ENCODE data around the gene TAF3.

Gene TAF3

DNA sequence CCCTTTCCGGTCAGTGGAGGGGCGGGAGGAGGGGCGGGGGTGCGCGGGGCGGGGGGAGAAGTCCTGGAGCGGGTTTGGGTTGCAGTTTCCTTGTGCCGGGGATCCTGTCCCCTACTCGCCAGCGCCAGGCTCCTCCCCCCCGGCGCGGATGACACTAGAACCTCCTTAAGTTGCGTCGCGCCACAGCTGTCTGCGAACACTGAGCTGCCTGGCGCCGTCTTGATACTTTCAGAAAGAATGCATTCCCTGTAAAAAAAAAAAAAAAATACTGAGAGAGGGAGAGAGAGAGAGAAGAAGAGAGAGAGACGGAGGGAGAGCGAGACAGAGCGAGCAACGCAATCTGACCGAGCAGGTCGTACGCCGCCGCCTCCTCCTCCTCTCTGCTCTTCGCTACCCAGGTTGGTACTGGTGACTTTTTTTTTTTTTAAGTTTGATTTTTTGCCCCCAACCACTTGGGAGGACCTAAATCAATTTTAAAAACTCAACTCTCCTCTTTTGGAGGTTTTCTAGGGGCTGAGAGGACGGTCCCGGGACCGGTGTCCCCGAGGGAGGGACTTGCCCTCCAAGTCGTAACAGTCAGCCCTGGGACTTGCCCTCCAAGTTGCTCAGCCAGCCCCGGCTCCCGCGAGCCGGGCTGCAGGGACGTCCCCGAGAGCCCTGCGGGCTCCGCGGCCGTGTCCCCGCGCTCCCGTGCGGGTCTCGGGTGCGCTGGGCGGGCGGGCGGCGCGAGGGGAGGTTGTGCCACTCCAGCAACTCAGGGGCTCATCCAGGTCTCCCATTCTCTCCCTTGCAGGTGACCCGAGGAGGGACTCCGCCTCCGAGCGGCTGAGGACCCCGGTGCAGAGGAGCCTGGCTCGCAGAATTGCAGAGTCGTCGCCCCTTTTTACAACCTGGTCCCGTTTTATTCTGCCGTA lies 236.4 kb downstream of the TAF3 start, which contains the start of gene GATA3 (continued):
- TF ChIP-seq, protein P1, sequence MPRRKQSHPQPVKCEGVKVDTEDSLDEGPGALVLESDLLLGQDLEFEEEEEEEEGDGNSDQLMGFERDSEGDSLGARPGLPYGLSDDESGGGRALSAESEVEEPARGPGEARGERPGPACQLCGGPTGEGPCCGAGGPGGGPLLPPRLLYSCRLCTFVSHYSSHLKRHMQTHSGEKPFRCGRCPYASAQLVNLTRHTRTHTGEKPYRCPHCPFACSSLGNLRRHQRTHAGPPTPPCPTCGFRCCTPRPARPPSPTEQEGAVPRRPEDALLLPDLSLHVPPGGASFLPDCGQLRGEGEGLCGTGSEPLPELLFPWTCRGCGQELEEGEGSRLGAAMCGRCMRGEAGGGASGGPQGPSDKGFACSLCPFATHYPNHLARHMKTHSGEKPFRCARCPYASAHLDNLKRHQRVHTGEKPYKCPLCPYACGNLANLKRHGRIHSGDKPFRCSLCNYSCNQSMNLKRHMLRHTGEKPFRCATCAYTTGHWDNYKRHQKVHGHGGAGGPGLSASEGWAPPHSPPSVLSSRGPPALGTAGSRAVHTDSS (tag by site-specific recombination; IDR thresholded peaks at IDR 0.05): peak; percentile 46; the same call in 1 of the 2 replicates
- TF ChIP-seq, protein P2, sequence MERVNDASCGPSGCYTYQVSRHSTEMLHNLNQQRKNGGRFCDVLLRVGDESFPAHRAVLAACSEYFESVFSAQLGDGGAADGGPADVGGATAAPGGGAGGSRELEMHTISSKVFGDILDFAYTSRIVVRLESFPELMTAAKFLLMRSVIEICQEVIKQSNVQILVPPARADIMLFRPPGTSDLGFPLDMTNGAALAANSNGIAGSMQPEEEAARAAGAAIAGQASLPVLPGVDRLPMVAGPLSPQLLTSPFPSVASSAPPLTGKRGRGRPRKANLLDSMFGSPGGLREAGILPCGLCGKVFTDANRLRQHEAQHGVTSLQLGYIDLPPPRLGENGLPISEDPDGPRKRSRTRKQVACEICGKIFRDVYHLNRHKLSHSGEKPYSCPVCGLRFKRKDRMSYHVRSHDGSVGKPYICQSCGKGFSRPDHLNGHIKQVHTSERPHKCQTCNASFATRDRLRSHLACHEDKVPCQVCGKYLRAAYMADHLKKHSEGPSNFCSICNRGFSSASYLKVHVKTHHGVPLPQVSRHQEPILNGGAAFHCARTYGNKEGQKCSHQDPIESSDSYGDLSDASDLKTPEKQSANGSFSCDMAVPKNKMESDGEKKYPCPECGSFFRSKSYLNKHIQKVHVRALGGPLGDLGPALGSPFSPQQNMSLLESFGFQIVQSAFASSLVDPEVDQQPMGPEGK (tag by site-specific recombination; IDR thresholded peaks at IDR 0.05): no peak
- TF ChIP-seq ZNF707 (tag by site-specific recombination; IDR thresholded peaks at IDR 0.05): no peak

DNA sequence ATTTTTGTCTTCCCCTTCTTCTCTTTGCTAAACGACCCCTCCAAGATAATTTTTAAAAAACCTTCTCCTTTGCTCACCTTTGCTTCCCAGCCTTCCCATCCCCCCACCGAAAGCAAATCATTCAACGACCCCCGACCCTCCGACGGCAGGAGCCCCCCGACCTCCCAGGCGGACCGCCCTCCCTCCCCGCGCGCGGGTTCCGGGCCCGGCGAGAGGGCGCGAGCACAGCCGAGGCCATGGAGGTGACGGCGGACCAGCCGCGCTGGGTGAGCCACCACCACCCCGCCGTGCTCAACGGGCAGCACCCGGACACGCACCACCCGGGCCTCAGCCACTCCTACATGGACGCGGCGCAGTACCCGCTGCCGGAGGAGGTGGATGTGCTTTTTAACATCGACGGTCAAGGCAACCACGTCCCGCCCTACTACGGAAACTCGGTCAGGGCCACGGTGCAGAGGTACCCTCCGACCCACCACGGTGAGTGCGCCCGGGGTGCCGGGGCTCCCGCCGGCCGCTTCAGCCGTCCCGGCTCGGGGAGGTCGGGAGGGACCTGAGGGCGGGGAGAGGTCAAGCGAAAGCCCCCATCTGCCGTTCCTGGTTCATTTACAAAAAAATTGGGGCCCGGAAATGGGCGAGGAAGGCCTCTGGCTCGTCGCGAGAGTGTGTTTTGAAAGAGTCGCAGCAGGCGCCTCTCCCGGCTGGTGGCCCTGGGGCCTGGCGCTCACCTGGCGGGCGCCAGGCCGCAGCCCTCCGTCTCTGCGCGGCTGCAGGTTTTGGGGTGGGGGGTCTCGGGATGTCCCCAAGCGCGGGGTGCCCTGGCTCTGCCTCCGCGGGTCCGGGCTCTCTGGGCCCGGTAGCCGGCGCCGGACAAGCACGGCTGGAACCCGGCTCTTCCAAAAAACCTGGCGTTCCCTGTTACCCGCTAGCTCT lies 237.4 kb downstream of the TAF3 start:
- Histone ChIP-seq H3K4me3 (ENCODE audit: low read depth, low read length) (peak overlapping the region; percentile 63), H3K36me3 (ENCODE audit: control insufficient read depth in 2 of 2, insufficient read depth in 1 of 2, low read length in 2 of 2) (peaks cover 0 to 47% of the 10 kb centered on the region in 2 experiments; a peak in 2 of 3 replicates), H3K4me1 (ENCODE audit: control insufficient read depth, insufficient read depth, low read length) (peaks cover 7% of the 10 kb centered on the region), H3K27ac (ENCODE audit: extremely low read depth, low read depth, low read length) (peak overlapping the region; percentile 89), H3K9me3 (ENCODE audit: control insufficient read depth, insufficient read depth, low read depth, low read length) (no peaks in the 10 kb centered on the region)
- CTCF ChIA-PET: no interaction called here
- POLR2A ChIA-PET: interaction anchor here (0.6 kb wide), 2 partner anchors 122 to 373 kb away, joined by 3 to 4 read pairs; no protein-coding TSS in a partner anchor
- TF ChIP-seq ZNF514 (tag by site-specific recombination; IDR thresholded peaks at IDR 0.05): no peak
- TF ChIP-seq GLIS2 (tag by site-specific recombination; IDR thresholded peaks at IDR 0.05): peak; percentile 89
- no peak for TF ChIP-seq ZNF223 (tag by site-specific recombination; IDR thresholded peaks at IDR 0.05)
- peak; percentile 79 for TF ChIP-seq ZNF600 (tag by site-specific recombination; IDR thresholded peaks at IDR 0.05)
- TF ChIP-seq ZBTB20 (tag by site-specific recombination; IDR thresholded peaks at IDR 0.05): peak; percentile 92
- TF ChIP-seq ZNF48 (tag by site-specific recombination; IDR thresholded peaks at IDR 0.05): no peak
- TF ChIP-seq SP2 (tag by site-specific recombination; IDR thresholded peaks at IDR 0.05): peak; percentile 50
- no peak for TF ChIP-seq ZSCAN23 (tag by site-specific recombination; IDR thresholded peaks at IDR 0.05)
- TF ChIP-seq OSR2 (tag by site-specific recombination; IDR thresholded peaks at IDR 0.05): no peak
- TF ChIP-seq ZNF423 (tag by site-specific recombination; IDR thresholded peaks at IDR 0.05): peak; percentile 68; the same call in 1 of the 2 replicates
- TF ChIP-seq ZEB2 (tag by site-specific recombination; IDR thresholded peaks at IDR 0.05): 0 out of 2 replicates have a peak, but pooled peaks have one; percentile 56
- TF ChIP-seq, protein P3, sequence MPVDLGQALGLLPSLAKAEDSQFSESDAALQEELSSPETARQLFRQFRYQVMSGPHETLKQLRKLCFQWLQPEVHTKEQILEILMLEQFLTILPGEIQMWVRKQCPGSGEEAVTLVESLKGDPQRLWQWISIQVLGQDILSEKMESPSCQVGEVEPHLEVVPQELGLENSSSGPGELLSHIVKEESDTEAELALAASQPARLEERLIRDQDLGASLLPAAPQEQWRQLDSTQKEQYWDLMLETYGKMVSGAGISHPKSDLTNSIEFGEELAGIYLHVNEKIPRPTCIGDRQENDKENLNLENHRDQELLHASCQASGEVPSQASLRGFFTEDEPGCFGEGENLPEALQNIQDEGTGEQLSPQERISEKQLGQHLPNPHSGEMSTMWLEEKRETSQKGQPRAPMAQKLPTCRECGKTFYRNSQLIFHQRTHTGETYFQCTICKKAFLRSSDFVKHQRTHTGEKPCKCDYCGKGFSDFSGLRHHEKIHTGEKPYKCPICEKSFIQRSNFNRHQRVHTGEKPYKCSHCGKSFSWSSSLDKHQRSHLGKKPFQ (tag by site-specific recombination; IDR thresholded peaks at IDR 0.05): 0 out of 2 replicates have a peak, but pooled peaks have one; percentile 9
- TF ChIP-seq, protein P4, sequence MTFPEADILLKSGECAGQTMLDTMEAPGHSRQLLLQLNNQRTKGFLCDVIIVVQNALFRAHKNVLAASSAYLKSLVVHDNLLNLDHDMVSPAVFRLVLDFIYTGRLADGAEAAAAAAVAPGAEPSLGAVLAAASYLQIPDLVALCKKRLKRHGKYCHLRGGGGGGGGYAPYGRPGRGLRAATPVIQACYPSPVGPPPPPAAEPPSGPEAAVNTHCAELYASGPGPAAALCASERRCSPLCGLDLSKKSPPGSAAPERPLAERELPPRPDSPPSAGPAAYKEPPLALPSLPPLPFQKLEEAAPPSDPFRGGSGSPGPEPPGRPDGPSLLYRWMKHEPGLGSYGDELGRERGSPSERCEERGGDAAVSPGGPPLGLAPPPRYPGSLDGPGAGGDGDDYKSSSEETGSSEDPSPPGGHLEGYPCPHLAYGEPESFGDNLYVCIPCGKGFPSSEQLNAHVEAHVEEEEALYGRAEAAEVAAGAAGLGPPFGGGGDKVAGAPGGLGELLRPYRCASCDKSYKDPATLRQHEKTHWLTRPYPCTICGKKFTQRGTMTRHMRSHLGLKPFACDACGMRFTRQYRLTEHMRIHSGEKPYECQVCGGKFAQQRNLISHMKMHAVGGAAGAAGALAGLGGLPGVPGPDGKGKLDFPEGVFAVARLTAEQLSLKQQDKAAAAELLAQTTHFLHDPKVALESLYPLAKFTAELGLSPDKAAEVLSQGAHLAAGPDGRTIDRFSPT (tag by site-specific recombination; IDR thresholded peaks at IDR 0.05): peak; percentile 85
- TF ChIP-seq, protein P5, sequence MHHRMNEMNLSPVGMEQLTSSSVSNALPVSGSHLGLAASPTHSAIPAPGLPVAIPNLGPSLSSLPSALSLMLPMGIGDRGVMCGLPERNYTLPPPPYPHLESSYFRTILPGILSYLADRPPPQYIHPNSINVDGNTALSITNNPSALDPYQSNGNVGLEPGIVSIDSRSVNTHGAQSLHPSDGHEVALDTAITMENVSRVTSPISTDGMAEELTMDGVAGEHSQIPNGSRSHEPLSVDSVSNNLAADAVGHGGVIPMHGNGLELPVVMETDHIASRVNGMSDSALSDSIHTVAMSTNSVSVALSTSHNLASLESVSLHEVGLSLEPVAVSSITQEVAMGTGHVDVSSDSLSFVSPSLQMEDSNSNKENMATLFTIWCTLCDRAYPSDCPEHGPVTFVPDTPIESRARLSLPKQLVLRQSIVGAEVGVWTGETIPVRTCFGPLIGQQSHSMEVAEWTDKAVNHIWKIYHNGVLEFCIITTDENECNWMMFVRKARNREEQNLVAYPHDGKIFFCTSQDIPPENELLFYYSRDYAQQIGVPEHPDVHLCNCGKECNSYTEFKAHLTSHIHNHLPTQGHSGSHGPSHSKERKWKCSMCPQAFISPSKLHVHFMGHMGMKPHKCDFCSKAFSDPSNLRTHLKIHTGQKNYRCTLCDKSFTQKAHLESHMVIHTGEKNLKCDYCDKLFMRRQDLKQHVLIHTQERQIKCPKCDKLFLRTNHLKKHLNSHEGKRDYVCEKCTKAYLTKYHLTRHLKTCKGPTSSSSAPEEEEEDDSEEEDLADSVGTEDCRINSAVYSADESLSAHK (tag by site-specific recombination; IDR thresholded peaks at IDR 0.05): no peak
- TF ChIP-seq, protein P6, sequence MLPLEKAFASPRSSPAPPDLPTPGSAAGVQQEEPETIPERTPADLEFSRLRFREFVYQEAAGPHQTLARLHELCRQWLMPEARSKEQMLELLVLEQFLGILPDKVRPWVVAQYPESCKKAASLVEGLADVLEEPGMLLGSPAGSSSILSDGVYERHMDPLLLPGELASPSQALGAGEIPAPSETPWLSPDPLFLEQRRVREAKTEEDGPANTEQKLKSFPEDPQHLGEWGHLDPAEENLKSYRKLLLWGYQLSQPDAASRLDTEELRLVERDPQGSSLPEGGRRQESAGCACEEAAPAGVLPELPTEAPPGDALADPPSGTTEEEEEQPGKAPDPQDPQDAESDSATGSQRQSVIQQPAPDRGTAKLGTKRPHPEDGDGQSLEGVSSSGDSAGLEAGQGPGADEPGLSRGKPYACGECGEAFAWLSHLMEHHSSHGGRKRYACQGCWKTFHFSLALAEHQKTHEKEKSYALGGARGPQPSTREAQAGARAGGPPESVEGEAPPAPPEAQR (tag by site-specific recombination; IDR thresholded peaks at IDR 0.05): no peak
- TF ChIP-seq ZNF404 (tag by site-specific recombination; IDR thresholded peaks at IDR 0.05): no peak
- TF ChIP-seq, protein P7, sequence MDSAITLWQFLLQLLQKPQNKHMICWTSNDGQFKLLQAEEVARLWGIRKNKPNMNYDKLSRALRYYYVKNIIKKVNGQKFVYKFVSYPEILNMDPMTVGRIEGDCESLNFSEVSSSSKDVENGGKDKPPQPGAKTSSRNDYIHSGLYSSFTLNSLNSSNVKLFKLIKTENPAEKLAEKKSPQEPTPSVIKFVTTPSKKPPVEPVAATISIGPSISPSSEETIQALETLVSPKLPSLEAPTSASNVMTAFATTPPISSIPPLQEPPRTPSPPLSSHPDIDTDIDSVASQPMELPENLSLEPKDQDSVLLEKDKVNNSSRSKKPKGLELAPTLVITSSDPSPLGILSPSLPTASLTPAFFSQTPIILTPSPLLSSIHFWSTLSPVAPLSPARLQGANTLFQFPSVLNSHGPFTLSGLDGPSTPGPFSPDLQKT (IDR thresholded peaks at IDR 0.05; ENCODE audit: borderline replicate concordance, low read depth, low read length): no peak

All from HEK293 (cell line).